Measurements from ENCODE around the gene CCK.

Gene CCK

DNA sequence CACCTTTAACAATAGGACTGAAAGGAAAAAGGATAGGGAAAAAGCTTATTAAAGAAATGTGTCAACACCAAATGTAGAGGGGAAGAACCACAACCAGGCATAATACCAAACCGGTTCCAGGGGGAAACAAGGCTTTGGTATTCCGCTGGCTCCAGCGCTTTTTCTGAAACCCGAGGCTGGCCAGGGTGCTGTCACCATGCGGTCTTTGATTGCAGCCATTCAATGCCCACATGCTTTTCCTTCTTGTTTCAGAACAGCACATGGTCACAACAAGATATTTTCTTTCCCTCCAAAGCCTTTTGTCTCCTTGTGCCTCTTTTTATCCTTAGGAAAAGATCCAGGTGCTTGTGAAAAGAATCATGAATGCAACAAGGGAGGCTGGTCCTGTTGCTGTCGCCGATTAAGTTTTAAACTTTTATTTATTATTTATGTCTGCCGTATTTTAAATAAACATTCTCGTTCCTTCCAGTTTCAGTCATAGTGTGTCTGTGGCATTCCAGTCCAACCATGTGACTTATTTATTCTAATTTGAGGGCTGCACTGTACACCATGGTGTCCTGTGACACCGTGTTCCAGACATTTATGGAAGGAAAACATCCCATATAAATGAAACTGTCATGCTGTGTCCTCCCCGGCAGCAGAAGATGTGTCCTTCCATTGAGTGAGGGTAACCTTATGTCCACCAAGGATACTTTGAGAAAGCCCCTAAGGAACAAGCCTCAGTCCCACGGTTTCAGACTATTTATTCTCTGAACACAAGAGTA lies 41.1 kb downstream of the CCK start:
- no peak for DNase-seq

DNA sequence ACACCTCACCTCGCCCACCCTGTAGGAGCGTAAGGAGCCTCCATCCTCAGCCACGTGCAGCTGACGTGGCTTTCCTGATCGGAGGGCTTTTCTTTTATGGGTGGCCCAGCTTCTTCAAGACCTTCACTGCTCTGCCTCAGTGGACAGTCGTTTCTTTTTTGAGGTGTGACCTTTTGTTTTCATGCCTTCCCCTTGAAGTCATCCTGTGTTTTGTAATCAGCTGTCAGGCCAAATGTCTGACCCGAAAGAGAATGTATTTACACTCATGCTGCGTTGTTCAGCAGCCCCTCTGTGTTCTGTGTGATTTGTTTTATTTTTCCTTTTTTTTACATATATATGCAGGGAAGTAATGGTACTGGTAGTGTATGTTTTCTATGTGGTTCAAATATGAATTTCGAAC lies 41.8 kb downstream of the CCK start:
- DNase-seq, result no peak

DNA sequence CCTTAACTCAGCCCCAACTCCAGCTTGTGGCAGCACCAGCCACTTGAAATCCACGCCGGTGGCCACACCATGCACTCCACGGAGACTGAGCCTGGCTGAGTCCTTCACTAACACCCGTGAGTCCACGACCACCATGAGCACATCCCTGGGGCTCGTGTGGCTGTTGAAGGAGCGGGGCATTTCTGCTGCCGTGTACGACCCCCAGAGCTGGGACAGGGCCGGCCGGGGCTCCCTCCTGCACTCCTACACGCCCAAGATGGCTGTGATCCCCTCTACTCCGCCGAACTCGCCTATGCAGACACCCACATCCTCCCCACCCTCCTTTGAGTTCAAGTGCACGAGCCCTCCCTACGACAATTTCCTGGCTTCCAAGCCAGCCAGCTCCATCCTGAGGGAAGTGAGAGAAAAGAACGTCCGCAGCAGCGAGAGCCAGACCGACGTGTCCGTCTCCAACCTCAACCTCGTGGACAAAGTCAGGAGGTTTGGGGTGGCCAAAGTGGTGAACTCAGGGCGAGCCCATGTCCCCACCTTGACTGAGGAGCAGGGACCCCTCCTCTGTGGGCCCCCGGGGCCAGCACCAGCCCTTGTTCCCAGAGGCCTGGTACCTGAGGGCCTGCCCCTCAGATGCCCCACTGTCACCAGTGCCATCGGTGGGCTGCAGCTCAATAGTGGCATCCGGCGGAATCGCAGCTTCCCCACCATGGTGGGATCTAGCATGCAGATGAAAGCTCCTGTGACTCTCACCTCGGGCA lies 42.9 kb downstream of the CCK start:
- DNase-seq, result no peak

DNA sequence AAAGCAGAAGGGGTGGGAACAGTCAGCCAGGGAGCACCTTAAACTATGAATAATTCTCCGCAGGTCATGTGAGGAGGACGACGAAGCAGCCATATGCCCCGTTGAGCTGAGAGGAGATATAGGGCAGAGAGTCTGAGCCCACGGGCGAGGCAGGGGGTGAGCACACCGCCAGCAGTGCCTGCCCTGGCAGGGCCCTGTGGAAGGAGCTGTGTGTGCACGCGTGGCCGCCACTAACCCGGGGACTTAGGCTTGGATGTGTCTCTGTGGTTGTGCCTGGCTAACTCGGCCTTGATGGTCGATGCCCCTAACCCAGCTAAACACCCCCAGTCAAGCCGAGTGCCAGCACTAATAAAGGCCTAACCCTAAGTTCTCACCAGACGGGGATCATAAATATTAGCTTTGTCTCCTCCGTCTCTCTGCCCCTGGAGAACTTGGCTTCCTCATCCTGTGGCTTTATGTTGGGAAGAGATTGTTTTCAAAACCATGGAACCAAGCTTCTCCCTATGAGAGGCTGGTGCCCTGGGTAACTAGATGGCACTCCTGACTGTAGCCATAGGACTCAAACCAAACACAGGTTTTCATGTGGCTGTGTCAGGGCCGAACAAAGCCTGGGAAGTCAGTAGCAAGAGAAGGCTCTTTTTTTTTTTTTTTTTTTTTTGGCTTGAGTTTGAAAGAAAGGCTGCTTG lies 45.4 kb downstream of the CCK start:
- DNase-seq, result no peak

DNA sequence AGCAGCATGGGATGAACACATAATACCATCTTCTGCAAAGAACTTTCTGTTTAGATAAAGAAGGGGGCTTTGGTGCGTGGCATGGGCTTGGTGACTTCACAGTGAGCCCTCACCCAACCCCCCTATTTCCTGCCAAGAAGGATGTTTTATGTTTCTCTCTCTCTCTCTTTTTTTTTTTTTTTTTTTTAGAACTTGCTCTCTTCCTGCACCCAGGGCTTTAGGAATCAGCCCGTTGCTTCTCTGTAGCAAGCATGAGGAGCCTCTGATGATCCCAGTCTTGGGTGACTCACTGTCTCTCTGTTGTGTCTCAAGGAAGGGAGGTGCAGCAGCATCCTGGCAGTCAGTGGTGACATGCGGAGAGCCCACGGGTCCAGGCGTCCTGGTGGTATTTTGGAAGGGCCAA lies 49.1 kb downstream of the CCK start:
- no peak for DNase-seq

DNA sequence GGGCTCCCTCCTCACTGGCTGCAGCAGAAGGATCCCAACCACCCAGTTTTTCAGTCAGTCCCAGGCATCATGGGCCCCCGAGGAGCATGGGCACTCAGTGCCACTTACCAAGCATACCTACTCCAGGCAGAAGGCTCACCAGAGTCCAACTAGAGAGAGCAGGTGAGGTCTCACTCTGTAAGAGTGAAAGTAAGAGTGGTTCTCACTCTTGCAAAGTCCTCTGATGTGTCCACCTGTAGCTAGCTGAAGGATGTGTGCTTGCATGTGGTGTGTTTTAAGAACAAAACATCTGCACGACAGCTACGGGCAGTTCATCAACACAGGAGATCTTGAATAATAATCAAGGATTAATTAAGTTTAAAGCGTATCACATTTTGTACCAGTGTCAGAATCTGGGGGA lies 49.7 kb downstream of the CCK start:
- no peak for DNase-seq

DNA sequence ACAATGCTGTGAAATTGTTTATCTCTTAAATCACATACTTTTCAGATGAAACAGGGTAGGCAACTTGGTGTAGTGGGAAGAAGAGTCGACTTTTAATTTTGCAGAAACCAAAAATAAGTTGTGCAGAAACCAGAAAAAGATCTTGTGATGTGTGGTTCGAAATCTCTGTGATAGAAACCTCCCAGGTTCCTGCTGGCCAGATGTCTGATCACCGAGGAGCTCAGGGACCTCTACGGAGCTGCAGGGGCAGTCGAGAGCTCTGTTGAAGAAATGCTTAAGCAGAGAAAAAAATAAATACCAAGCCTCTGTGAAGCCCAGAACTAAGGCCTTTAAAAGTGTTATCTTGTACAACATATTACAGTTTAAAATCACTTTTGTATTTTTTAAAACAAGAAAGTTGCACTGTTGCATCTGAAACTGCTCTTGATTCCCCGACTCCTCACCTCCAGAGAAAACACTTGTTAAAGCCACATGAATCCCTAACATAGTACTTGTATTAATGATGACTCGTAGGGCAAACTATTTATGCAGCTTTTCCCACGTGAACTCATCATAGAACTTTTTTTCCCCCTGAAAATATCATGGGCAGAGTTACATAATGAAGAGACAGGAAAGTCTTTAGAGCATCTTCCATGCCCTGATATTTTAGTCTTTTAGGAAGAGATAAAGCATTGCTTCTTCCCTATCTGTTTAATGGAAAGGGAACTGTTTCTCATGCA lies 51.3 kb downstream of the CCK start:
- no peak for DNase-seq

DNA sequence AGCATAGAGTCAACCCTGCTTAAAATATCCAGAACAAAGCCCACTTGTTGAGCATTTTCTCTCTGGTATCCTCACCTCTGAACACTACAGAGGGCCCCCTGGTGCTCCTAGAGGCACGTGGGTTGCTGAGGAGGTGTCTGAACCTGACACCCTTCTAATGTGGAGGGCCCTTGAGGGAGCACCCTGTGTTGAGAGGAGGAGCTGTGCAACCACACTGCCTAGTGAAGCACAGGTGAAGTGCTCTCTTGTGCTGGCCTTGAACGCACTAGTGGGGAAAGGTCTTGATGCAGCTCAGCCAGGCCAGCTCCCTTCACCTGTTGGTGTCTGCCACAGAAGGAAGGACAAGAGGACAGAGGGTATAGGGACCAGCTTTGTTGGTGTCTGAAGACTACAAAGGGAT lies 51.9 kb downstream of the CCK start:
- DNase-seq, result no peak

DNA sequence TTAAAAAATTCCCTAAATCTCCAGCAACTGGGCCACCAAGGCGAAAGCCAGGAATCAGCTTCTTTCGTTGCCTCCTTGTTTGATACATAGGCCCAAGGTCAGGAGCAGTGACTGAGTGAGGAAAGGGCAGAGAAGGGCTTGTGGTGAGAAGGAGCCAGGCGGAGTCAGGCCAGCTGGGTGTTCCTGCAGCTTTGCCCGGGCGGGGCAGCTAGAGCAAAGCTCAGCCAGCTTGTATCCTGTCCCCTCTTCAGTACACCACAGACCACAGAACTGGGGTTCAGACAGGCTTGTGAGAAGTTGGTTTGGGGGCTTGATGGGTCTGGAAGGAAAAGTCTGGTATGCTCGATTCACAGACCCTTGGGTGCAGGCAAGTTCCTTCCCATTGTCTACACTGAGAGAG lies 52.6 kb downstream of the CCK start:
- DNase-seq, result no peak

DNA sequence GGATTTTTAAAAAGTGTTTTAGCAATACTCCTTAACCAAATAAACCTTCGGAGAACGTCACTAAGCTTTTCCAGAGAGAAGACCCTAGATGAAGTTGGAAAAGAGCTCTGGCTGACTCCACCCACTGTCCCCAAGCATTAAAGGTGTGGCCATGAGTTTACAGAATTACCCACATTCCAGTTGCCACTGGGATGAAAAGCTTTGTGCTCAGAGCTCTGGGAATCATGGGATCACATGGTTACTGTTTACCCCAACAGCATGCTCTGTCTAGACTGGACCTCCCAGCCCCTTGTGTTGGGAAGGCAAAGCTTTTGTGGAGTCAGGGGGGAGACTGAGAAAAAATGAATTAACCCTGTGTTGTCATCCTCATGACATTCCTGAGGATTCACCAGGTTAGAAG lies 55.3 kb downstream of the CCK start:
- no peak for DNase-seq

DNA sequence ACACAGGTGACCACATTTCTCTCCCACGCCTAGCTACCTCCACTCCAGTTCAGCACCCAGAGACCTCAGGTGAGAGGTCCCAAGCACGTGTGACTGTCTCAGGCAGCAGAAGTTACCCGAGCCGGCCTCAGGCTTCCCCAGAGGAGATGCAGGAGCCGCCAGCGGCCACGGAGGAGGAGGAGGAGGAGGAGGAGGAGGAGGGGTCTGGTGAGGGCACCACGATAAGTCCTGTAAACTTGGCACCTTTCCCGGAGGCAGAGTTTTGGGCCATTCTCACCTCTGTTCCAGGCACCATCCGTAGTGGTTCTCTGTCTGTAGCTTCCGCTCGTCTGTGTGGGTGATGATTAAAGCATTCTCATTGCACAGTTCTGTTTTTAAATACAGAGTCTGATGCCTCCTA lies 56.1 kb downstream of the CCK start:
- no peak for DNase-seq
